Left ventricle myocardium inferior (tissue), 1 donor: ENCODE results near the gene SOX18. TPM values are rescaled to one million over a fixed set of nuclear protein-coding genes. Genes with fewer than 3 reads are reported as not detected.

ENCODE experiments used
- DNase-seq: peaks from one replicate; pipeline ENCODE4 v3.0.0-alpha.2; 2020
- H3K27ac ChIP-seq: fragments of 200-600 bp; replicated peaks from 2 replicates; pipeline ENCODE4 v1.8.0; 2021
- H3K27me3 ChIP-seq: fragments of 200-600 bp; 2 replicates; pipeline ENCODE4 v1.8.0; 2021; ENCODE audit warnings: low read depth
- H3K36me3 ChIP-seq: fragments of 200-600 bp; 2 replicates; pipeline ENCODE4 v1.8.0; 2021
- H3K4me1 ChIP-seq: fragments of 200-600 bp; 2 replicates; pipeline ENCODE4 v1.8.0; 2021
- H3K4me3 ChIP-seq: fragments of 200-600 bp; 2 replicates; pipeline ENCODE4 v1.8.0; 2021; ENCODE audit warnings: mild to moderate bottlenecking, moderate library complexity
- H3K9me3 ChIP-seq: fragments of 200-600 bp; replicated peaks from 2 replicates; pipeline ENCODE4 v1.8.0; 2021
- CTCF ChIP-seq: fragments of 200-600 bp; IDR thresholded peaks from 2 replicates; pipeline ENCODE4 v1.8.0; 2021; ENCODE audit warnings: antibody characterized with exemption, mild to moderate bottlenecking, borderline replicate concordance
- intact Hi-C: fragments of 100-400 bp; cut with micrococcal nuclease; formaldehyde crosslinking; loops from one replicate; pipeline ENCODE4 v1.11.0; 2022
- total RNA-seq: library from RNA; stranded (reverse); fragmentation: NEBNext Ultra II Directional; extraction: Animal tissue kit (Norgen Biotek cat#: 25700); gene quantifications from one replicate; pipeline ENCODE4 v1.2.1, GENCODE V29; 2021
- donor health status: DM: no; HTN: yes; CAD: no; lungs with severe emphysema.

The SOX18 gene
- total RNA-seq, 1 donor from 2014 or later, result 30.5 TPM

- intact Hi-C loops, result no loop called here
- H3K27ac ChIP-seq, result peak overlapping the region; percentile 91
Measured at GRCh38 chr20:64064145-64064698, 14.8 kb upstream of the SOX18 start.

GRCh38 chr20:64063389-64064144 is 14.1 kb upstream of the SOX18 start:
- no peaks in the 10 kb centered on the region for H3K9me3 ChIP-seq
- no peak for DNase-seq
- no peaks in the 10 kb centered on the region for H3K36me3 ChIP-seq
- H3K27me3 ChIP-seq, result no peaks in the 10 kb centered on the region
- H3K27ac ChIP-seq, result peak overlapping the region; percentile 91
- H3K4me1 ChIP-seq, result peaks cover 34% of the 10 kb centered on the region
- TF ChIP-seq CTCF, result no peak
- peak overlapping the region; percentile 98 for H3K4me3 ChIP-seq
- intact Hi-C loops, result no loop called here

More at GRCh38 chr20:64064145-64064698, 14.8 kb upstream of the SOX18 start:
- no peak for DNase-seq
- Histone ChIP-seq H3K9me3 (no peaks in the 10 kb centered on the region), H3K36me3 (no peaks in the 10 kb centered on the region), H3K27me3 (no peaks in the 10 kb centered on the region), H3K4me1 (peaks cover 34% of the 10 kb centered on the region), H3K4me3 (peak overlapping the region; percentile 98)
- no peak for TF ChIP-seq CTCF

GRCh38 chr20:64062596-64063388 is 13.4 kb upstream of the SOX18 start, which contains the start of gene TCEA2:
TSS of gene TCEA2 (plus strand) at chr20:64063198. CDS start at chr20:64063313, 115 bp downstream.
- TF ChIP-seq CTCF, result no peak
- intact Hi-C loops, result no loop called here
- Histone ChIP-seq H3K27me3 (no peaks in the 10 kb centered on the region), H3K4me3 (peak within 1 kb of the TSS; percentile 98), H3K27ac (peak within 1 kb of the TSS; percentile 91), H3K9me3 (no peaks in the 10 kb centered on the region), H3K4me1 (peaks cover 39% of the 10 kb centered on the region), H3K36me3 (no peaks in the 10 kb centered on the region)
- DNase-seq, result peak; percentile 98

- H3K36me3 ChIP-seq, result no peaks in the 10 kb centered on the region
- no peak for TF ChIP-seq CTCF
- H3K4me1 ChIP-seq, result peaks cover 45% of the 10 kb centered on the region
- no peaks in the 10 kb centered on the region for H3K9me3 ChIP-seq
- DNase-seq, result no peak
- H3K27me3 ChIP-seq, result peaks cover 4% of the 10 kb centered on the region
- H3K27ac ChIP-seq, result peak overlapping the region; percentile 91
- intact Hi-C loops, result no loop called here
- peak overlapping the region; percentile 98 for H3K4me3 ChIP-seq
Measured at GRCh38 chr20:64062276-64062595, 12.8 kb upstream of the SOX18 start.

GRCh38 chr20:64058536-64058935 is 9.1 kb upstream of the SOX18 start:
- Histone ChIP-seq H3K27me3 (peaks cover 41% of the 10 kb centered on the region), H3K4me1 (peaks cover 53% of the 10 kb centered on the region), H3K9me3 (no peaks in the 10 kb centered on the region), H3K4me3 (no peak overlapping the region), H3K36me3 (no peaks in the 10 kb centered on the region), H3K27ac (no peak overlapping the region)
- no peak for TF ChIP-seq CTCF
- intact Hi-C loops, result no loop called here
- no peak for DNase-seq
